CD4-positive, CD25-positive, alpha-beta regulatory T cell (primary cell): Measurements from ENCODE around the gene PALMD. TPM values are rescaled to one million over a fixed set of nuclear protein-coding genes. Genes with fewer than 3 reads are reported as not detected.

ENCODE experiments used
- polyA plus RNA-seq, 4 donors: library from polyadenylated mRNA; unstranded; fragments of 300-500 nt; fragmentation: Illumina TruSeq; gene quantifications; one replicate each; pipeline ENCODE4 v1.2.3, GENCODE V29; 2021
- total RNA-seq: library from RNA; stranded (reverse); gene quantifications from one replicate; pipeline ENCODE4 v1.2.3, GENCODE V29; 2022

Gene PALMD
- total and polyA plus RNA-seq, 5 donors from 2014 or later = not detected

Other genes with a start within 250 kb of the PALMD start
- 1.1 TPM for gene FRRS1, start 120.5 kb downstream of the PALMD start, total RNA-seq
- gene FRRS1, start 120.5 kb downstream of the PALMD start, polyA plus RNA-seq = under 1 TPM in 2 of 4 donors, not detected in 2; 0.13 to 0.39 TPM
- 11.9 TPM for gene AGL, start 204.2 kb downstream of the PALMD start, total RNA-seq
- gene AGL, start 204.2 kb downstream of the PALMD start, polyA plus RNA-seq = 10 to 100 TPM in 1 of 4 donors, 1 to 10 TPM in 3; 8.5 to 10.2 (median 9.4) TPM